Panc1 (cell line): ENCODE measurements around the gene MEIS2. TPM values are rescaled to one million over a fixed set of nuclear protein-coding genes. Genes with fewer than 3 reads are reported as not detected.

ENCODE experiments used
- ATAC-seq: fragments of 200-7000 bp; cut with Tn5 transposase; 2 replicates; pipeline ENCODE4 v1.9.1; 2020; ENCODE audit warnings: mild to moderate bottlenecking, moderate library complexity
- BruUV-seq: library from RNA; stranded (reverse); fragments of 400-500 nt; replicated peaks from 2 replicates; lab custom pipeline; 2021; lab: Mats Ljungman, UMichigan
- CTCF ChIA-PET: fragments of 300-600 bp; sonication (Branson Sonifier 250); formaldehyde crosslinking; loops from one replicate; lab custom pipeline; 2022; ENCODE audit warnings: antibody characterized with exemption; lab: Charles Lee
- POLR2A ChIA-PET: fragments of 300-600 bp; sonication (Branson Sonifier 250); formaldehyde crosslinking; loops from one replicate; lab custom pipeline; 2022; ENCODE audit warnings: antibody characterized with exemption; lab: Charles Lee
- DNase-seq: peaks from one replicate; pipeline ENCODE4 v3.0.0-alpha.2; 2010; ENCODE audit warnings: low read depth, low spot score
- H3K27ac ChIP-seq: 2 replicates; pipeline ENCODE4 v1.5.1; 2011; ENCODE audit warnings: mild to moderate bottlenecking, low read length, inconsistent platforms
- H3K27me3 ChIP-seq: fragments of 200-500 bp; sonication (Bioruptor generic); 2 replicates; pipeline ENCODE4 v1.6.0; 2014; ENCODE audit warnings: low read length, inconsistent platforms; ENCODE audit not compliant: control insufficient read depth, insufficient read depth
- H3K36me3 ChIP-seq: fragments of 200-500 bp; sonication (Bioruptor generic); 2 replicates; pipeline ENCODE4 v1.5.1; 2014; ENCODE audit warnings: inconsistent platforms, mild to moderate bottlenecking, low read length, moderate library complexity; ENCODE audit not compliant: control insufficient read depth, insufficient read depth
- H3K4me1 ChIP-seq: 2 replicates; pipeline ENCODE4 v1.5.1; 2011; ENCODE audit warnings: inconsistent platforms, mild to moderate bottlenecking, low read length, moderate library complexity; ENCODE audit not compliant: control insufficient read depth, insufficient read depth
- H3K4me3 ChIP-seq, 2 experiments: 2 replicates each; pipeline ENCODE4 v1.5.1; 2011 to 2012; ENCODE audit warnings: low read depth in 2 of 2, low read length in 2 of 2, mild to moderate bottlenecking in 2 of 2, inconsistent platforms in 1 of 2, moderate library complexity in 1 of 2
- H3K9me3 ChIP-seq: fragments of 200-500 bp; sonication (Bioruptor generic); 2 replicates; pipeline ENCODE4 v1.5.1; 2014; ENCODE audit warnings: low read depth, mild to moderate bottlenecking, inconsistent platforms, low read length, moderate library complexity; ENCODE audit not compliant: control insufficient read depth, insufficient read depth
- CTCF ChIP-seq: fragments of 450-650 bp; IDR thresholded peaks from 2 replicates; pipeline ENCODE4 v1.5.1; 2017; ENCODE audit warnings: mild to moderate bottlenecking
- POLR2AphosphoS5 ChIP-seq: IDR thresholded peaks from 2 replicates; pipeline ENCODE4 v1.6.1; 2012; ENCODE audit warnings: mild to moderate bottlenecking, low read depth, low read length, moderate library complexity
- REST ChIP-seq, 2 experiments: IDR thresholded peaks; 2 replicates each; pipeline ENCODE4 v1.6.1; 2011 to 2012; ENCODE audit warnings: low read depth in 2 of 2, control low read depth in 1 of 2, low read length in 1 of 2, mild to moderate bottlenecking in 1 of 2, moderate library complexity in 1 of 2; ENCODE audit not compliant: insufficient read depth in 1 of 2
- SIN3A ChIP-seq: IDR thresholded peaks from 2 replicates; pipeline ENCODE4 v1.6.1; 2012; ENCODE audit warnings: low read depth, mild to moderate bottlenecking, low read length, moderate library complexity, borderline replicate concordance; ENCODE audit not compliant: insufficient read depth
- TCF7L2 ChIP-seq: IDR thresholded peaks from 2 replicates; pipeline ENCODE4 v1.6.1; 2011; ENCODE audit warnings: mild to moderate bottlenecking, low read depth, low read length, inconsistent platforms
- in situ Hi-C: cut with HindIII; loops from 2 replicates; pipeline ENCODE4 v1.10.0; 2016; ENCODE audit warnings: low sequenced_read_pairs, low pct_unique_long_range_greater_than_20kb
- intact Hi-C: fragments of 100-400 bp; cut with micrococcal nuclease; formaldehyde crosslinking; loops from one replicate; pipeline ENCODE4 v1.10.0; 2022; ENCODE audit not compliant: unreplicated experiment
- total RNA-seq: library from RNA; stranded (reverse); gene quantifications from one replicate; pipeline ENCODE4 v1.2.1, GENCODE V29; 2021; ENCODE audit not compliant: unreplicated experiment

The MEIS2 gene
- total RNA-seq, 1 experiment from 2014 or later: 9.3 TPM

GRCh38 chr15:36965570-36966342 lies 134.6 kb downstream of the MEIS2 start:
- no TSS peak for BruUV-seq
- Histone ChIP-seq H3K27me3 (no peaks in the 10 kb centered on the region), H3K4me1 (no peaks in the 10 kb centered on the region), H3K4me3 (no peak overlapping the region), H3K27ac (no peak overlapping the region), H3K36me3 (no peaks in the 10 kb centered on the region), H3K9me3 (no peaks in the 10 kb centered on the region)
- ATAC-seq: no peak
- TF ChIP-seq POLR2AphosphoS5: no peak
- no peak for TF ChIP-seq REST (IDR thresholded peaks at IDR 0.05; ENCODE audit: insufficient read depth in 1 of 2, low read depth in 2 of 2, low read length in 1 of 2)
- no peak for TF ChIP-seq CTCF
- TF ChIP-seq SIN3A: no peak
- TF ChIP-seq TCF7L2: no peak
- in situ Hi-C loops (no loop called here), intact Hi-C loops (no loop called here)
- CTCF ChIA-PET: no interaction called here
- POLR2A ChIA-PET: no interaction called here
- no peak for DNase-seq

GRCh38 chr15:36964626-36965025 lies 135.7 kb downstream of the MEIS2 start:
- in situ Hi-C loops: no loop called here
- no peak for TF ChIP-seq SIN3A
- no peak for TF ChIP-seq POLR2AphosphoS5
- TF ChIP-seq TCF7L2: no peak
- no peak for TF ChIP-seq CTCF
- TF ChIP-seq REST (IDR thresholded peaks at IDR 0.05; ENCODE audit: insufficient read depth in 1 of 2, low read depth in 2 of 2, low read length in 1 of 2): no peak
- CTCF ChIA-PET: no interaction called here

More at GRCh38 chr15:36964626-36965025, 135.7 kb downstream of the MEIS2 start:
- no peaks in the 10 kb centered on the region for H3K4me1 ChIP-seq
- no TSS peak for BruUV-seq
- no peaks in the 10 kb centered on the region for H3K27me3 ChIP-seq
- DNase-seq (no peak), ATAC-seq (no peak)
- H3K9me3 ChIP-seq: no peaks in the 10 kb centered on the region
- H3K27ac ChIP-seq: no peak overlapping the region
- intact Hi-C loops: no loop called here
- no peaks in the 10 kb centered on the region for H3K36me3 ChIP-seq
- POLR2A ChIA-PET: no interaction called here
- no peak overlapping the region for H3K4me3 ChIP-seq
